ENCODE results near the gene PLA2G4D.

Gene PLA2G4D, protein sequence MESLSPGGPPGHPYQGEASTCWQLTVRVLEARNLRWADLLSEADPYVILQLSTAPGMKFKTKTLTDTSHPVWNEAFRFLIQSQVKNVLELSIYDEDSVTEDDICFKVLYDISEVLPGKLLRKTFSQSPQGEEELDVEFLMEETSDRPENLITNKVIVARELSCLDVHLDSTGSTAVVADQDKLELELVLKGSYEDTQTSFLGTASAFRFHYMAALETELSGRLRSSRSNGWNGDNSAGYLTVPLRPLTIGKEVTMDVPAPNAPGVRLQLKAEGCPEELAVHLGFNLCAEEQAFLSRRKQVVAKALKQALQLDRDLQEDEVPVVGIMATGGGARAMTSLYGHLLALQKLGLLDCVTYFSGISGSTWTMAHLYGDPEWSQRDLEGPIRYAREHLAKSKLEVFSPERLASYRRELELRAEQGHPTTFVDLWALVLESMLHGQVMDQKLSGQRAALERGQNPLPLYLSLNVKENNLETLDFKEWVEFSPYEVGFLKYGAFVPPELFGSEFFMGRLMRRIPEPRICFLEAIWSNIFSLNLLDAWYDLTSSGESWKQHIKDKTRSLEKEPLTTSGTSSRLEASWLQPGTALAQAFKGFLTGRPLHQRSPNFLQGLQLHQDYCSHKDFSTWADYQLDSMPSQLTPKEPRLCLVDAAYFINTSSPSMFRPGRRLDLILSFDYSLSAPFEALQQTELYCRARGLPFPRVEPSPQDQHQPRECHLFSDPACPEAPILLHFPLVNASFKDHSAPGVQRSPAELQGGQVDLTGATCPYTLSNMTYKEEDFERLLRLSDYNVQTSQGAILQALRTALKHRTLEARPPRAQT

DNA sequence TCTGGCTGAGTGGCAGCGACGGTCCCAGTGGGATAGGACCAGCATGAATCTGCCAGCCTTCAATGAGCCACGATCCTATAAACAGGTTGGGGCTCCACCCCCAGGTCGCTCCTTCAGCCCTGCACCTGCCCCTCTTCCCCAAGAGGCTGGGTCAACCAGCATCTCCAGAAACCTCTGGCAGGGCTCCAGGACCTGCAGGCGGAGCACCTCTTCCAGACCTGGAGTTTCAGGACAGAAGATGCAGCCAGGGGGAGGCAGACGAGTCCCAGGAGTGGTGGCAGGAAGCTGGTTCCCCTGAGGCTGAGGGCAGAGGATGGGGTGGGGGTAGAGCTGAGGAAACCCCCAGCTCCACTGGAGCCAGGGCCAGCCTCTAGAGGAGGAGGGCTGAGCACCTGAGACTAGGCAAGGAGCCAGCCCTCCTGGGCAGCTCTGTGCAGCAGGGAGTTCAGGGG lies at the start of gene PLA2G4D:
PLA2G4D (minus strand) TSS at position 51 of the 452 bp plus-strand sequence. CDS start 103 bp downstream, outside the sequence.
- DNase-seq: no peak

DNA sequence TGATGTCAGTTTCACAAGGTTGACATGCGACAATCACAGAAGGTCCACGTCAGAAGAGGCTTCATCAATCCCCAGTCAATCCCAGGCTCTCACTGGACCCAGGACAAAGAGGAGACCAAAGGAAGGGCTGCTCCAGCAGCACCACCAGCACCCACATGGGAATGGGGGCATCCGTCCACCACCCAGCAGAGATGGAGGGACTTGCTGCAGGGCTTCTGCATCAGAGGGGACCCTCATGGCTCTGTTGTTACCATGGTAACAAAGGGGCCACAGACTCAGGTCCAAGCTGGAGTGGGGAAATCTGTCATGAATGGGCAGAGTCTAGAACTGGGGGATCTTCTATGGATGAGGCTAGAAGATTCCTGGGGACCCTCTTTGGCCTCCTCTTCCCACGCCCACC lies 49.0 kb upstream of the PLA2G4D start:
- no peak for DNase-seq

DNA sequence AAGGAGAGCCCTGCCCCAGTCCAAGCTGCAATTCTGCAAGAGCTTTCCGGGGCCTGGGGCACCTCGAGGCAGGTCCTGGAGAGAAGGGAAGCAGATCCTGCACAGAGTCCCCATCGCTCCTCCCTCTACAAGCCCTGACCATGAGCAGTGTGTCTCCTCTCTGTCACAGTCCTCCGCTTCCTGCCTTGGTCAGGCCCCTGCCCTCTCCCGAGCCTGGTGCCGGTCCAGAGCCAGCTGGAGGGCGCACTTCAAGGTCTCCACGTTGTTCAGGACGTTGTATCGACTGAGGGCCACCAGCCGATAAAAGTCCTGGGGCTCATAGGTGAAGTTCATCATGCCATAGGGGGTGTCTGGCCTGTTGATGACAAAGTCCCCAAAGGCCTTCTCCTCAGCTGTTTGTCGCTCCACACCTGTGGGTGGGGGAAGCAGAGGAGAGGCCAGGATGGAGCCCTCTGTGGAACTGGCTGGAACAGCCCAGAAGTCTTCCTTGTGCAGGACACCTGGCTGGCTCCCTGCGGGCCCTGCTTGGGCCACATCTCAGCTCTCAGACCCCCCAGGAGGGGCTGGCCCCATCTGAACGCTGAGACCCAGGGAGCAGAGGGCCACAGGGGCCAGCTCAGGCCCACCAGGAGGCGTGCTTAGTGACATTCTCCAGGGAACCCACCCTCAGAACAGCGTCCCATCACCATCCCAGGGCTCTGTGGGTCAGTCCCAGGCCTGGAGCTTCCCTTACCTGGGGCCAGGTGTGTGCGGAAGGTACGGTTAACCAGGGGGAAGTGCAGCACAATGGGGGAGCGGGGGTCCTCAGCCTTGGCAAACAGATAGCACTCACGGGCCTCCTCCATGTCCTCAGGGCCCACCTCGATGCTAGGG lies 47.7 kb upstream of the PLA2G4D start:
- no peak for DNase-seq

DNA sequence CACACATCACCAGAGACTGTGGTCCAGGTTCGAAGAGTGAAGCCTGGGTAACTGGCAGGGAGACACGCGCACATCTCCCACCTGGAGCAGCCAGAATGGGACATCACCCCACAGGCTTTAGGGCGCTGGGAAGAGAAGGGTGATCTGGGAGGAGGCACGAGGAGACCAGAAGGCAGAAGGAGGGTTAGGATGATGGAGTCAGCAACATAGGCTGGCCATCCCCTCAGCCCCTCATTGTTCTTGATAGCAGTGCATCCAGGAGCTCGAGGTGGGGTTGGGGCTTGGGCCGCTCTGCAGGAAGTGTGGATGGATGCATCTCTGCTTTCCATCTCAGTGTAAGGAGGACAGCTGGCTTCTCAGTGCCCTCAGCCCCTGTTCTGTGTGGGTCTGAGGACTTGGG lies 46.9 kb upstream of the PLA2G4D start:
- no peak for DNase-seq

DNA sequence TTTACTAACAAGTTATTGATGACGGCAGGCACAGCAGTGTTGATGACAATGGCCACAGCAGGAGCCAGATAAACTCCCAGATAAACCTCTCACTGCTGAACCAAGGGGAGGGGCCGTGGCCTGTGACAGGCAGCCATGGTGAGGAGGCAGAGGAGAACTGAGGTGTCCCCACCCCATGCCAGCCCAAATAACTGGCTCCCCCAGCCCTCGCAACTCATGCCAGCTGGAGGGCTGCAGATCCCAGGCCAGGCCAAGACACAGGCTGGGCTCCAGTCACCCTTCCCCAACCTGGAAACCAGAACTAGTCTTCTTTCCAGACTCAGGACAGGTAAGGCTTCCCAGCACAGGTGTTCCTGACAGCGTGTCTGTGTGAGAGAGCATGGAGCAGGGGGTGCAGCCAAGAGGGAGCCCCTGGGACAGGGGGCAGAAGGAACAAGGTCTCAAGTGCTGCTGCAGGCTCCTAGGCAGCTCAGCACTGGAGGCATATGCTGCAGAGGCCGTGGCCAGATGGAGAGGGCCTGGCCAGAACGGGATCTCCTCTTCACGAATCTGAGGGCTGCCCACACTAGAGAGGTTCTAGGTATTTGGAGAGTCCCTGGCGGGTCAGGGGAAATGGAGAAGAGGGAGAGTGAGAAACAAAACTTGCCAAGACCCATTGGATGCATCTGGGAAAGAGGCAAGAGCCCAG lies 46.2 kb upstream of the PLA2G4D start:
- DNase-seq: no peak

DNA sequence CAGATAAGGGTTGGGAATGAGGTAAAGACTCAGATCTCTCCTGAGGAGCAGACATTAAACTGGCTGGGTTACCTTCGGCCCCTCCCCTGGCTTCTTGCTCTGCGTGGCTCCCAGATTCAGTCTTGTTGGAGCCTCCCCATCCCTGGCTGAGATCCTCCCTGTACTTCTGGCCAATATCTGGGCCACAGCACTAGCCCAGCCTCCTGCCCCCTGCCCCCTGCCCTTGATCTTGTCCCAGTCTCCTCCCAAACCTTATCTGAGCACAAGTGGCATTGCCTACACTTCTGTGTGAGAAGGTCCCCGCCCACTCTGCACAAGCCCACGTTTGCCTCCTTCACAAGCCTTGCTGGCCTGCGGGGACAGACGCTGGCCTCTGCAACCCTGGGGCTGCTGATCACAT lies 45.2 kb upstream of the PLA2G4D start:
- DNase-seq: no peak

DNA sequence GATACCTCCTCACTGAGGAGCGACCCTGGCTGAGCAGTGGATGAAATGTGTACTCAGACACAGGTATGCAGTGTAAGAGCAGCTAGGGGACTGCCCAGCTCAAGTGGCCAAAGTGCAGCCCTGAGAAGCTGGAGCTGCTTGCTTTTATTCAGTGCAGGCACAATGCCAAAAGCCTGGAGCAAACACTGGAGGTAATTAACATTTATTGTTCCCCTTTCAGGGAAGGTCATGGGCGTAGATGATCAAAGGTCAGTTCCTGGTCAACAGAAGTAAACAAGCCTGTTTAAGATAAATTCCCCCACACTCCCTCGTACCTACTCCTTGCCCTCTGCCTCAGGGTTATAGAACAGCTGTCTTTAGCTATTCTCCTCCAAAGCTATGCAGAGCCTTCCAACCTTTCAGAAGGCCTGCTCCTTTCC lies 44.6 kb upstream of the PLA2G4D start:
- DNase-seq: no peak

DNA sequence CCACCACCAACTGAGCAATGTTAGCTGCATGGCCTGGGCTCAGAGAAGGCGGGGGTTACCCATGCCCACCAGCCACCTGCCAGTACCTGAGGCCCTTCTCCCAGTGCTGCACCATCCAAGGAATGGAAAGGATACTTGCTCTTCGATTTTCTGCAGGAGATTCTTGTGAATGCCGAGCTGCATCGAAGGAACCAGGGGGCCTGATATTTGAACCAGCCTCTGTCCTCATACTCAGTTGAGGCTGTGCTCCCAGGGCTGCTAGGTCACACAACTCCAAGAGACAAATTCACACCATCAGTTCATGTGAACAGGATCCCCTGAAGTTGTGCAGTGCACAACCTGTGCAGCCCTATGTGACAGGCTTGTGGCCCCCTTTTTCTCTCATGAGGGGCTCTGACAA lies 44.0 kb upstream of the PLA2G4D start:
- DNase-seq: no peak

DNA sequence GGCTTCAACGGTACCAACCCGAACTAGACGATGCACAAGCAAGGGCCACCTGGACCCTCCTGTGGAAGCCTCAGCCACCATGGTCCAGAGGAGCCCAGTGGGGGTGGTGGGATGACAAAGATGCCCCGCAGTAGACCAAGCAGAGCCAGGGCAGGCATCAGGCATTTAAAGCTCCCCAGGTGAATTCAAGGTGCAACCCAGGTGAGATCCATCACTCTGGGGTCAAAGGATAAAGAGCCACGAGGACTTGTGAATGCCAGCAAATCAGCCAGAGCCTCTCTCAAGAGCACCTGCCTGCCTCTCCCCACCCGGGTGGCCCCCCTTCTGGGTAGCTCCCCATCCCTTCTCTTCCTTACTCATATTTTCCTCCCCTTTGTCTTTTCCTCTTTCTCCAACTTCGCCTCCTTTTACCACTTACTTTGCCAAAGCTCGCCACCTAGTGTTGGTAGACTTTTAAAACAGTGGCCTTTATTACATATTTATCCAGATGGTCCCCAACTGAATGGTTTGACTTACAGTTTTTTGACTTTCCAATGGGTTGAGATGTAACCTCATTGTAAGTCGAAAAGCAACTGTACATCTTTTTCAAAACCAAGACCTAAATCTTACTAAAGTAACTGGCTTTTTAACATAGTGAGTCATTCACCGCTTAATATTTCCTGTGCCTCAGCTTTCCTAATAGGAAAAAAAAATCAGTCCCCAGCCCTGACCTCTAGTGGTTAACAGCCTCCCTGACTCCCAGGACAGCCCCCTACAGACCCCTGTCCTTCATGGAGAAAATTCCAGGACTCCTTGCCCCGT lies 43.3 kb upstream of the PLA2G4D start:
- DNase-seq: peak; percentile 85

DNA sequence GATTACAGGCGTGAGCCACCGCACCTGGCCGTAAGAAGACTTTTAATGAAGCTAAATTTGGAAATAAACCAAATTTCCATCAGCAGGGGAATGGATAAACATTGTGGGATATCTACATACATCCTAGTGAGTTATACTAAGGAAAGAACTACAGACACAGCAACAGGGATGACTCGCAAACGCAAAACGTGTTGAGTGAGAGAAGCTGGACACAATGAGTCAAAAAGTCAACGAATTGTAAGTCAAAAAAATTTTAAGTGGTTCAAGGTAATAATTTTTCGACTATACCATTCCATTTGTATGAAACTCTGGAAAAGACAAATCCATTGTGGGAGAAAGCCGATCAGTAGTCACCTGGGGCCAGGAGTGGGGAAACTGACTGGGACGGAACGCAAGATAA lies 42.2 kb upstream of the PLA2G4D start:
- DNase-seq: no peak

DNA sequence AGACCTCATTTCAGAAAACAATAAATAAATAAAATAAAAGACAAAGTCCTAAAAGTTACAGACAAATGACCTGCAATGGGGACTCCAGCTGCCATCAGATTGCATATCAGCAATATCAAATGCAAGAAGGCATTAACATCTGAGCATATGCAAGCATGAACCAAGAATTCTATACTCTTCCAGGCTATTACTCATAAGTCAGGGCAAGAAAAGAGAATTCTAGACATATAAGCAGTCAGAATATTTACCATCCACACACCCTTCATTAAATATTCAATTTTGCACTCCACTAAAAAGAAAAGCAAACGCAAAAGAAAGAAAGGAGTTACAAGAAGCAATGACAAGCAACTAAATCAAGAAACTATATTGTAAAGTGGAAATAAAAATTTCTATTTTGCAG lies 41.0 kb upstream of the PLA2G4D start:
- no peak for DNase-seq

DNA sequence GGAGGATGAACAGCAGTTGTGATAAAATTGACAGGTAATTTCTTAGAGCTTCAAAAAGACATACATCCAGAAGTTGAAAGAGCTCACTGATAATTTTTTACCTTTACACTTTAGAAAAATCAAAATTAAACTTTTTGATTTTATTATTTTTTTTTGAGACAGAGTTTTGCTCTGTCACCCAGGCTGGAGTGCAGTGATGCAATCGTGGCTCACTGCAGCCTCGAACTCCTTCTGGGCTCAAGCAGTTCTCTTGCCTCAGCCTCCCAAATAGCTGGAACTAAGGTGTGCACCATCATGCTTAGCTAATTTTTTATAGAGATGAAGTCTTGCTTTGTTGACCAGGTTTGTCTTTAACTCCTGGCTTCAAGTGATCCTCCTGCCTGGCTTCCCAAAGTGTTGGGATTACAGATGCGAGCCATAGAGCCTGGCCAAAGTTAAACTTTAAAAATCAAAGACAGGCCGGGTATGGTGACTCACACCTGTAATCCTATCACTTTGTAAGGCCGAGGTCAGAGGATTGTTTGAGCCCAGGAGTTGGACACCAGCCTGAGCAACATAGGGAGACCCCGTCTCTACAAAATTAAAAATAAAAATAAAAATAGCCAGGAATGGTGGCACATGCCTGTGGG lies 40.4 kb upstream of the PLA2G4D start:
- DNase-seq: no peak

DNA sequence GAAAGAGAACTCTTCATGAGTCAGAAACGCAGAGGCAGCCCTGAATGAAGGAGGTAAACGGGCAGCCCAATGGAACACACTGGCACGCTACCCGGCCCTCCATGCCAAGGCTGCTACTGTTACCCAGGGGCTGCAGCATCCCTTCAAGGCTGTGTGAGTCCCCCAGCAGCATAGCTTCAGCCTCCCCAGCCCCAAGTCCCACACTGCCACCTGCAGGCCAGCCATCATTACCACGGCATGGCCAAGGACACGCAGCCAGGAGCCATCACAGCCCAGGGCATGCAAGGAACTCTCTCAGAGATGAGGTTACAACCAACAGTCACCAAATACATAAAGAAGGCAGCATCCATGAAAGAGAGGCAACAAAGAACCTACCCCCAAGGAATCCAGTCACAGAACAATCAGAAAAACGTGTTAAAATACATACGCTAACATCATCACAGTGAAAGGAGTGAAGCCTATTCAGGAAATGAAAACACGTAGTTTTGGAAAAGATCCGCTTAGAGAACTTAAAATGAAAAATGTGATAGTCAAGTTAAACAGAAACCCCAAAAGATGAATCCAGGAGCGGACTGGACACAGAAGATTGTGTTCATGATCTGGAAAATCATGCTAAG lies 39.6 kb upstream of the PLA2G4D start:
- no peak for DNase-seq

DNA sequence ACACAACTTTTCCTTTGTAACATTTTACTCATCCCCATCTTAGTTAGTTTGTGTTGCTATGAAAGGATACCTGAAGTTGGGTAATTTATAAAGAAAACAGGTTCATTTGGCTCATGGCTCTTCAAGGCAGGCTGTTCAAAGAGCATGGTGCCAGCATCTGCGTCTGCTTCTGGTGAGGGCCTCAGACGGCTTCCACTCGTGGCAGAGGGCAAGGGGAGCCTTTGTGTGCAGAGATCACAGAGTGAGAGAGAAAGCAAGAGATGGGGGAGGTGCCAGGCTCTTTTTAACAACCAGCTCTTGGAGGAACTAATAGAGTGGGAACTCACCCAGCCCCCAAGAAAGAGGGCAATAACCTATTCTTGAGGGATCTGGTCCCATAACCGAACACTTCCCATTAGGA lies 39.0 kb upstream of the PLA2G4D start:
- DNase-seq: no peak

DNA sequence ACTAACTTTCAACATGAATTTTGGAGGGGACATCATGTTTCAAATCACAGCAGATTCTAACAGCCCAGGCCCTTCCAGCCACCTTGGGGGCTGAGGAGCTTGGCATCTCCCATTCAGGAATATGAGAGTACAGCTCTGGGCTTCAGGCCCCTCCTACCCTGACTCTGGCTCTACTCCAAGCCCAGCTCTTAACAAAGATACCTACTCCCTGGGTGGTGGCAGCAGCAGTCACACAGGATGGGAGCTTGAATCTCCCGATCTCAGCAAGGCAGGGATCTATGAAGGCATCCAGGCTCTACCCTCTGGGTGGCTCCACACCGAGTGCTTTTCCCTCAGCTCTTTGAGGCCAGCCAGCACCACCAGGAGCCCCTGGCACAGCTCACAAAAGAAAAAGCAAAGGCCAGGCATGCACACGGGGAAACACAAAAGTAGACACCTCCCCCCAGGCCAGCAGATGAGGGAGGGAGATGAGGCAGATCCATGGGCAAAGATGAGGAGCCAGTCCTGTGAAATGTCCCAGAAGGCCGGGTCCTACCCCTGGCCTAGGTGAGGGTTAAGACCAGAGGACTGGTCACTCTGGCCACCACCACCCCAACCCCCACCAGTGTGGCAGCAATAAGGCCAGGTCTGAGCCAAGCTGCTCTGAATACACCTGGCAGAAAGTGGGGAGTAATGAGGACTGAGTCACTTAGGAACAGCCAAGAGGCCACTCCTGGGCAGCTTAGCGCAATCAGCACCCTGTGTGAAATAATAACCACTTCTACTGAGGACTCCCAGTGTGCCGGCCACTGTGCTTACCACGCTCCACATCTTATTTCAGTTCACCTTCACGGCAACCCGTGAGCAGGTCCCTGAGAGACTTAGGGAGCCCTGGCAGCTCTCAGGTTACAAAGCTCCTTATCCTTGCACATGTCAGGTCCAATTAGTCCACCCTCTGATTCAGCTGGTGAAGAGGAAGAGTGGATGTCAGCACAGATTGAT lies 37.8 kb upstream of the PLA2G4D start:
- peak; percentile 74 for DNase-seq

DNA sequence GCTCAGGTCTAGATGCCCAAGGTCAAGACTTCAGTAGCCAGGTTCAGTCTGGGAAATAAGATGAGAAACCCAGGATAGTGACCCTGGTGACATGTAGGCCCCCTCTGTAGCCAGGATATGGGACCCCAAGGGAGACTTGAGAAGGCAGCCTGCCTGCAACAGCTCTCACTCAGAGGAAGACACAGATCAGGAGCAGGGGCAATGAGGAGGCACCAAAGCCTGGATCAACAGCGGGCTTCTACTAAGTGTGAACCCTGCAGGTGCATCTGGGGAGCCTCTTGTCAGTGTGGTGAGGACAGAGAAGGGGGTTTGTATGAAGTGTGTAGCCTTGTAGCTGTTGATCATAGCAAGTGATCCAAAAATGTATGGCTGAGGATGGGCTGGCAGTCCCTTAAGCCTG lies 36.6 kb upstream of the PLA2G4D start:
- no peak for DNase-seq

DNA sequence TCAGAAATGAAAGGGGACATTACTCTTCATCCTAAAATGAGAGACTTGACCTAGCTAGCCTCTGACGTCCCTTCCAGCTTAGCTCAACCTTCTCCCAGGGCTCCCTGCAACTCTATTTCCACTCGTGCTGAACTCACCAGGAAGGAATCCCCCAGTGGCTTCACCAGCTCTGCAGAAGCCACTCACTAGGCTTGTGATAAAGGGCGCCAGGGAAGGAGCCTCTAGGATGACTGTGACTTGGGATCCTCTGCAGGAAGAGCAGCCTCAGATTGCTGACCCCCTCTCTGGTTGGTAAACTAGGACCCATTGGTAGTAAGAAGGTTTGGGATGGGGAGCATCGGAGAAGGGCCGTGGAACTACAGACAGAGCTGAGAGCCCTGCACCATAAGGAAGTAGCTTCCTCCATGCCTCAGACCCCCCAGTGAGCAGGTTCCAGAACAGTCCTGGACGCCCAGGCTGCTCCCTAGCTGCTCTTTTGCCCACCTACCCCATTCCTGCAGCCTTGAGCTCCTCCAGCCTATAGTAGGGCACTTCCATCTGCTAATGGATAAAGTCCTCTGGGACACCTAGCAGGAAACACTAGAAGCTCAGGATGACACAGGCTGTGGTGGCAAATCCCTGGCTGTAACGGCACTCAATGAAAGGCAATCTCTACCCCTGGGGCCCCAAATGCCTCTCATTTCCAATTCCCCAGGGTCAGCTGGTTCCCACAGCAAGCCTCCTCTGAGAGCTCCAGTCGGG lies 36.1 kb upstream of the PLA2G4D start:
- no peak for DNase-seq

DNA sequence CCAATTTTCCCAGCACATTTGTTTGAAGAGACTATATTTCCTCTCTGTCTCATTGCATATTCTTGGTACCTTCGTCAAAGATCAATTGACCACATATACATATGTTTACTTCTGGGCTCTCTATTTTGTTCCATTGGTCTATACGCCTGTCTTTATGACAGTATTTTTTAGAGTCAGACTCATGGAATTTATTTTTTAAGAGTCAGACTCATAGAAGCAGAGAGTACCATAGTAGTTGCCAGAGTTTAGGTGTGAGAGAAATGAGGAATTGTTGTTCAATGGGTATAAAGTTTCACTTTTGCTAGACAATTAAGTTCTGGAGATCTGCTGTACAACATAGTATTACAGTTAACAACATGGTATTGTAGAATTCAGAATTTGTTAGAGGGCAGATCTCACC lies 35.0 kb upstream of the PLA2G4D start:
- DNase-seq: no peak

DNA sequence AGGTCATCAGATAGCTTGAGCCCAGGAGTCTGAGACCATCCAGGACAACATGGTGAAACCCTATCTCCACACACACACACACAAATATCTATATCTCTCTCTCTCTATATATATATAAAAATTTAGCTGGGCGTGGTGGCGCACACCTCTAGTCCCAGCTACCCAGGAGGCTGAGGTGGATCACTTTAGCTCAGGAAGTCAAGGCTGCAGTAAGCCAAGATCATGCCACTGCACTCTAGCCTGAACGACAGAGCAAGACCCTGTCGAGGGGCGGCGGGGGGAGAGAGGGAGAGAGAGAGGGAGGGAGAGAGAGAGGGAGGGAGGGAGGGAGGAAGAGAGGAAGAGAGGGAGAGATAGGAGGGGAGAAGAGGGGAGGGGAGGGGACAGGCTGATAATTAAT lies 34.1 kb upstream of the PLA2G4D start:
- no peak for DNase-seq

Data from eye (tissue), 1 donor.